ENCODE data around the gene VWF.
"Not testable (repeated sequence)": the region's sequence is repeated elsewhere in the genome, so short reads cannot be mapped to it uniquely, and the experiment has no call there.

The VWF gene

GRCh38 chr12:6158255-6158654 lies 33.8 kb upstream of the VWF start:
- 10% methylated on average over 4 of the region's 4 CpGs for WGBS
- Histone ChIP-seq H2AK5ac (ENCODE audit: low read length, severe bottlenecking) (no peak overlapping the region), H2BK5ac (ENCODE audit: low read depth, low read length, poor library complexity, severe bottlenecking) (no peak overlapping the region), H2AFZ (ENCODE audit: low read depth, low read length) (no peak overlapping the region), H3K36me3 (ENCODE audit: control insufficient read depth in 1 of 2, insufficient read depth in 2 of 2, low read depth in 1 of 2, low read length in 2 of 2) (no peaks in the 10 kb centered on the region), H3K79me1 (replicated peaks; ENCODE audit: low read length, poor library complexity, severe bottlenecking) (no peaks in the 10 kb centered on the region), H3K4me3 (ENCODE audit: insufficient read depth in 1 of 2, low read depth in 1 of 2, low read length in 2 of 2) (no peak overlapping the region), H3K4me2 (ENCODE audit: low read length, poor library complexity, severe bottlenecking) (peak overlapping the region; percentile 13), H2BK12ac (ENCODE audit: low read length in 2 of 2) (peak overlapping the region; percentile 38 to 90), H3K18ac (ENCODE audit: low read depth in 1 of 2, low read length in 2 of 2) (peak overlapping the region; percentile 67 to 77), H3K4me1 (ENCODE audit: control insufficient read depth, insufficient read depth, low read depth, low read length) (peaks cover 16% of the 10 kb centered on the region), H3K9ac (ENCODE audit: low read length) (no peak overlapping the region), H4K8ac (ENCODE audit: low read length) (peak overlapping the region; percentile 85), H3K27me3 (ENCODE audit: control insufficient read depth in 1 of 2, insufficient read depth in 1 of 2, low read length in 2 of 2) (no peaks in the 10 kb centered on the region), H4K91ac (ENCODE audit: low read length) (peak overlapping the region; percentile 100), H3K27ac (ENCODE audit: low read length, poor library complexity, severe bottlenecking) (no peak overlapping the region), H2BK120ac (ENCODE audit: low read depth, low read length) (peak overlapping the region; percentile 83), H2BK15ac (ENCODE audit: low read depth, poor library complexity, severe bottlenecking) (peak overlapping the region; percentile 67), H3K14ac (ENCODE audit: low read length in 2 of 2) (no peak overlapping the region), H3K9me3 (ENCODE audit: control insufficient read depth, low read length) (no peaks in the 10 kb centered on the region), H3K4ac (ENCODE audit: low read depth in 1 of 2, low read length in 2 of 2) (peak overlapping the region; percentile 50 to 98), H3K23ac (ENCODE audit: low read length in 2 of 2) (no peak overlapping the region)
- DNase-seq: peak; percentile 59

- Histone ChIP-seq H3K18ac (ENCODE audit: low read depth in 1 of 2, low read length in 2 of 2) (peak overlapping the region in 1 of 2 experiments; percentile 62), H2BK15ac (ENCODE audit: low read depth, poor library complexity, severe bottlenecking) (no peak overlapping the region), H4K91ac (ENCODE audit: low read length) (peak overlapping the region; percentile 85), H2BK12ac (ENCODE audit: low read length in 2 of 2) (peak overlapping the region; percentile 45 to 95), H3K79me1 (replicated peaks; ENCODE audit: low read length, poor library complexity, severe bottlenecking) (no peaks in the 10 kb centered on the region), H2BK5ac (ENCODE audit: low read depth, low read length, poor library complexity, severe bottlenecking) (no peak overlapping the region), H3K27me3 (ENCODE audit: control insufficient read depth in 1 of 2, insufficient read depth in 1 of 2, low read length in 2 of 2) (no peaks in the 10 kb centered on the region), H3K4me2 (ENCODE audit: low read length, poor library complexity, severe bottlenecking) (no peak overlapping the region), H2AFZ (ENCODE audit: low read depth, low read length) (no peak overlapping the region), H3K27ac (ENCODE audit: low read length, poor library complexity, severe bottlenecking) (no peak overlapping the region), H3K4me1 (ENCODE audit: control insufficient read depth, insufficient read depth, low read depth, low read length) (peaks cover 16% of the 10 kb centered on the region), H2AK5ac (ENCODE audit: low read length, severe bottlenecking) (no peak overlapping the region), H3K4me3 (ENCODE audit: insufficient read depth in 1 of 2, low read depth in 1 of 2, low read length in 2 of 2) (no peak overlapping the region), H2BK120ac (ENCODE audit: low read depth, low read length) (peak overlapping the region; percentile 85), H3K9me3 (ENCODE audit: control insufficient read depth, low read length) (no peaks in the 10 kb centered on the region), H3K14ac (ENCODE audit: low read length in 2 of 2) (no peak overlapping the region), H4K8ac (ENCODE audit: low read length) (peak overlapping the region; percentile 28), H3K4ac (ENCODE audit: low read depth in 1 of 2, low read length in 2 of 2) (no peak overlapping the region), H3K36me3 (ENCODE audit: control insufficient read depth in 1 of 2, insufficient read depth in 2 of 2, low read depth in 1 of 2, low read length in 2 of 2) (no peaks in the 10 kb centered on the region), H3K23ac (ENCODE audit: low read length in 2 of 2) (no peak overlapping the region), H3K9ac (ENCODE audit: low read length) (no peak overlapping the region)
- WGBS: 100% methylated on average over 1 of the region's 4 CpGs
- peak; percentile 23 for DNase-seq
Measured at GRCh38 chr12:6157482-6157881, 33.0 kb upstream of the VWF start.

GRCh38 chr12:6154730-6155459 lies 30.4 kb upstream of the VWF start:
- WGBS: 97% methylated on average over 14 of the region's 15 CpGs
- no peaks in the 10 kb centered on the region for H3K9me3 ChIP-seq (ENCODE audit: control insufficient read depth, low read length)
- H4K91ac ChIP-seq (ENCODE audit: low read length): no peak overlapping the region
- no peak overlapping the region for H3K4me2 ChIP-seq (ENCODE audit: low read length, poor library complexity, severe bottlenecking)
- H3K27me3 ChIP-seq (ENCODE audit: control insufficient read depth in 1 of 2, insufficient read depth in 1 of 2, low read length in 2 of 2): no peaks in the 10 kb centered on the region
- H3K9ac ChIP-seq (ENCODE audit: low read length): no peak overlapping the region
- no peak overlapping the region for H3K4me3 ChIP-seq (ENCODE audit: insufficient read depth in 1 of 2, low read depth in 1 of 2, low read length in 2 of 2)
- peak overlapping the region in 1 of 2 experiments; percentile 8 for H3K4ac ChIP-seq (ENCODE audit: low read depth in 1 of 2, low read length in 2 of 2)
- peaks cover 8% of the 10 kb centered on the region for H3K4me1 ChIP-seq (ENCODE audit: control insufficient read depth, insufficient read depth, low read depth, low read length)
- peak overlapping the region in 1 of 2 experiments; percentile 2 for H3K14ac ChIP-seq (ENCODE audit: low read length in 2 of 2)
- H4K8ac ChIP-seq (ENCODE audit: low read length): no peak overlapping the region
- no peaks in the 10 kb centered on the region for H3K36me3 ChIP-seq (ENCODE audit: control insufficient read depth in 1 of 2, insufficient read depth in 2 of 2, low read depth in 1 of 2, low read length in 2 of 2)
- H2AFZ ChIP-seq (ENCODE audit: low read depth, low read length): no peak overlapping the region
- H2AK5ac ChIP-seq (ENCODE audit: low read length, severe bottlenecking): no peak overlapping the region
- H2BK12ac ChIP-seq (ENCODE audit: low read length in 2 of 2): peak overlapping the region; percentile 37 to 78
- no peak overlapping the region for H3K23ac ChIP-seq (ENCODE audit: low read length in 2 of 2)
- peak overlapping the region in 1 of 2 experiments; percentile 5 for H3K18ac ChIP-seq (ENCODE audit: low read depth in 1 of 2, low read length in 2 of 2)
- no peaks in the 10 kb centered on the region for H3K79me1 ChIP-seq (replicated peaks; ENCODE audit: low read length, poor library complexity, severe bottlenecking)
- DNase-seq: no peak
- H2BK15ac ChIP-seq (ENCODE audit: low read depth, poor library complexity, severe bottlenecking): no peak overlapping the region
- no peak overlapping the region for H3K27ac ChIP-seq (ENCODE audit: low read length, poor library complexity, severe bottlenecking)
- no peak overlapping the region for H2BK120ac ChIP-seq (ENCODE audit: low read depth, low read length)
- H2BK5ac ChIP-seq (ENCODE audit: low read depth, low read length, poor library complexity, severe bottlenecking): no peak overlapping the region

- not testable (repeated sequence) for H2BK120ac ChIP-seq (ENCODE audit: low read depth, low read length); H3K4me1 ChIP-seq (ENCODE audit: control insufficient read depth, insufficient read depth, low read depth, low read length); H4K91ac ChIP-seq (ENCODE audit: low read length); H3K18ac ChIP-seq (ENCODE audit: low read depth in 1 of 2, low read length in 2 of 2); H3K4me3 ChIP-seq (ENCODE audit: insufficient read depth in 1 of 2, low read depth in 1 of 2, low read length in 2 of 2); H3K14ac ChIP-seq (ENCODE audit: low read length in 2 of 2); H2BK5ac ChIP-seq (ENCODE audit: low read depth, low read length, poor library complexity, severe bottlenecking); H3K36me3 ChIP-seq (ENCODE audit: control insufficient read depth in 1 of 2, insufficient read depth in 2 of 2, low read depth in 1 of 2, low read length in 2 of 2); H3K9me3 ChIP-seq (ENCODE audit: control insufficient read depth, low read length); H3K23ac ChIP-seq (ENCODE audit: low read length in 2 of 2); H3K27me3 ChIP-seq (ENCODE audit: control insufficient read depth in 1 of 2, insufficient read depth in 1 of 2, low read length in 2 of 2); H2AK5ac ChIP-seq (ENCODE audit: low read length, severe bottlenecking); H3K4ac ChIP-seq (ENCODE audit: low read depth in 1 of 2, low read length in 2 of 2); H2AFZ ChIP-seq (ENCODE audit: low read depth, low read length); DNase-seq; H3K79me1 ChIP-seq (replicated peaks; ENCODE audit: low read length, poor library complexity, severe bottlenecking); H3K9ac ChIP-seq (ENCODE audit: low read length); H2BK15ac ChIP-seq (ENCODE audit: low read depth, poor library complexity, severe bottlenecking); H3K4me2 ChIP-seq (ENCODE audit: low read length, poor library complexity, severe bottlenecking); H3K27ac ChIP-seq (ENCODE audit: low read length, poor library complexity, severe bottlenecking); H4K8ac ChIP-seq (ENCODE audit: low read length)
- peak overlapping the region in 1 of 2 experiments; percentile 42 for H2BK12ac ChIP-seq (ENCODE audit: low read length in 2 of 2)
- WGBS: 95% methylated on average over 15 of the region's 15 CpGs
Measured at GRCh38 chr12:6148722-6149121, 24.3 kb upstream of the VWF start.

All from mesenchymal stem cell (in vitro differentiated cells and primary cell).